ENCODE data around the gene GSG1L2. TPM values are rescaled to one million over a fixed set of nuclear protein-coding genes. Genes with fewer than 3 reads are reported as not detected.
"Not testable (repeated sequence)": the region's sequence is repeated elsewhere in the genome, so short reads cannot be mapped to it uniquely, and the experiment has no call there.

The GSG1L2 gene
- total and polyA plus RNA-seq, 2 donors (not counting 1 experiment from before 2014, with no cell fraction given), result not detected

DNA sequence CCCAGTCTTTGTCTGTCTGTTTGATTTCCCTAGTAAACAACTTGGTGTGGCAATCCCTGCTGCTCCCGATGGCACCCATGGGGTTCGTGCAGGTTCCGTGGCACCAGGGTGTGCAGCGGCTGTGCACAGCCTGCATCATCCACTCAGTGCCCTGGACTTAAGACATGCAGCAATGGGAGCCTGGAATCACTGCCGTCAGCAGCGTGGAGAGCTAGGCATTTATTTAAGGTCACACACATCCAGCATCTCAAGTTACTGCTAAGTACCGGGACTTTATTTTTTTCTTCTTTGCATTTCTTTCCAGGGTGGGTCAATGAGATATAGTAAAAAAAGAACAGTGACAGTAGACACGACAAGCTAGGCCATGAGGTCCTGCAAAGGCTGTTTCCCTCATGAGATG lies 33.3 kb downstream of the GSG1L2 start:
- CTCF ChIA-PET, result no interaction called here
- no peak for ATAC-seq (ENCODE audit: low read depth)
- 95% methylated on average over 7 of the region's 8 CpGs for WGBS (ENCODE audit: insufficient coverage)

DNA sequence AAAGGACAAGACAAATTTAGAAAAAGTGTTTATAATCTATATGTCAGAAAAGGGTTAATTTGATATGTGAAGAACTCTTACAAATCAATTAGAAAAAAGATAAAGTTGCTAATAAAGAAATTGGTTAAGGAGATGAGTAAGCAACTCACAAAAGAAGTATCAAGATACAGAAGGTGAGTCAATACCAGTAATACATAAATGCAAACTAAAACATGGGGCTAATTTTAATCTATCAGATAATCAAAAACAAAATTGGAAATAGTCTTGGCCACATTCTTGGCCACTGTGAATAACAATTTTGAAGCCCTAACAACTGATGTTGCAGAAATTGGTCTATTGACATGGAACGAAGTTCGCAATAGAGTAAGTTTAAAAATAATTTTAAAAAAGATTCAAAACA lies 37.3 kb downstream of the GSG1L2 start:
- no peaks in the 10 kb centered on the region for H3K79me2 ChIP-seq (ENCODE audit: control insufficient read depth, insufficient read depth, low read length)
- H2AFZ ChIP-seq (ENCODE audit: insufficient read depth, low read depth, low read length, poor library complexity, severe bottlenecking), result no peak overlapping the region
- H4K20me1 ChIP-seq (ENCODE audit: control insufficient read depth, insufficient read depth, low read length, poor library complexity, severe bottlenecking), result no peaks in the 10 kb centered on the region
- POLR2A ChIA-PET, result no interaction called here
- Mint-ChIP-seq H3K9me3 (ENCODE audit: insufficient read depth) (no peaks in the 10 kb centered on the region), H3K27me3 (peaks cover 23% of the 10 kb centered on the region), H3K27ac (no peak overlapping the region), H3K4me1 (no peaks in the 10 kb centered on the region), H3K4me3 (no peak overlapping the region)
- CTCF ChIA-PET, result no interaction called here
- TF ChIP-seq, protein P1, sequence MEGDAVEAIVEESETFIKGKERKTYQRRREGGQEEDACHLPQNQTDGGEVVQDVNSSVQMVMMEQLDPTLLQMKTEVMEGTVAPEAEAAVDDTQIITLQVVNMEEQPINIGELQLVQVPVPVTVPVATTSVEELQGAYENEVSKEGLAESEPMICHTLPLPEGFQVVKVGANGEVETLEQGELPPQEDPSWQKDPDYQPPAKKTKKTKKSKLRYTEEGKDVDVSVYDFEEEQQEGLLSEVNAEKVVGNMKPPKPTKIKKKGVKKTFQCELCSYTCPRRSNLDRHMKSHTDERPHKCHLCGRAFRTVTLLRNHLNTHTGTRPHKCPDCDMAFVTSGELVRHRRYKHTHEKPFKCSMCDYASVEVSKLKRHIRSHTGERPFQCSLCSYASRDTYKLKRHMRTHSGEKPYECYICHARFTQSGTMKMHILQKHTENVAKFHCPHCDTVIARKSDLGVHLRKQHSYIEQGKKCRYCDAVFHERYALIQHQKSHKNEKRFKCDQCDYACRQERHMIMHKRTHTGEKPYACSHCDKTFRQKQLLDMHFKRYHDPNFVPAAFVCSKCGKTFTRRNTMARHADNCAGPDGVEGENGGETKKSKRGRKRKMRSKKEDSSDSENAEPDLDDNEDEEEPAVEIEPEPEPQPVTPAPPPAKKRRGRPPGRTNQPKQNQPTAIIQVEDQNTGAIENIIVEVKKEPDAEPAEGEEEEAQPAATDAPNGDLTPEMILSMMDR (IDR thresholded peaks at IDR 0.05), result no peak
- no peak for TF ChIP-seq EZH2 (IDR thresholded peaks at IDR 0.05; ENCODE audit: borderline replicate concordance, insufficient read depth, low read depth, low read length, poor library complexity, severe bottlenecking)
- H3K4me3 ChIP-seq (ENCODE audit: control extremely low read depth in 1 of 5, extremely low read depth in 1 of 5, insufficient read depth in 1 of 5, low read depth in 2 of 5, low read length in 4 of 5), result no peak overlapping the region
- ATAC-seq (ENCODE audit: low read depth) (no peak), DNase-seq (no peak)
- no CpG with 5 or more reads among the region's 2 CpGs for WGBS (ENCODE audit: insufficient coverage)
- H3K27me3 ChIP-seq (replicated peaks in 1 of 4; ENCODE audit: control extremely low read depth in 1 of 4, control insufficient read depth in 3 of 4, insufficient read depth in 4 of 4, low read length in 3 of 4), result peaks cover 0 to 8% (median 0%) of the 10 kb centered on the region in 4 experiments
- no peaks in the 10 kb centered on the region for H3K4me1 ChIP-seq (ENCODE audit: control insufficient read depth in 2 of 2, insufficient read depth in 2 of 2, low read length in 2 of 2)
- H3K9ac ChIP-seq (ENCODE audit: low read length), result no peak overlapping the region
- H3K4me2 ChIP-seq (replicated peaks; ENCODE audit: low read depth, low read length, poor library complexity, severe bottlenecking), result no peak overlapping the region
- no peak overlapping the region for H3K27ac ChIP-seq (ENCODE audit: low read length in 2 of 2)
- intact Hi-C loops (cut with micrococcal nuclease), result no loop called here
- H3K9me3 ChIP-seq (ENCODE audit: control extremely low read depth in 1 of 3, control insufficient read depth in 2 of 3, insufficient read depth in 1 of 3, low read length in 2 of 3), result no peaks in the 10 kb centered on the region
- H3K36me3 ChIP-seq (replicated peaks in 1 of 2; ENCODE audit: control extremely low read depth in 1 of 2, control insufficient read depth in 1 of 2, extremely low read depth in 1 of 2, insufficient read depth in 2 of 2, low read length in 1 of 2), result no peaks in the 10 kb centered on the region

More for the DNA sequence above, 33.3 kb downstream of the GSG1L2 start:
- Histone ChIP-seq H3K4me3 (ENCODE audit: control extremely low read depth in 1 of 5, extremely low read depth in 1 of 5, insufficient read depth in 1 of 5, low read depth in 2 of 5, low read length in 4 of 5) (no peak overlapping the region), H3K4me2 (replicated peaks; ENCODE audit: low read depth, low read length, poor library complexity, severe bottlenecking) (no peak overlapping the region), H3K79me2 (ENCODE audit: control insufficient read depth, insufficient read depth, low read length) (no peaks in the 10 kb centered on the region), H3K9me3 (ENCODE audit: control extremely low read depth in 1 of 3, control insufficient read depth in 2 of 3, insufficient read depth in 1 of 3, low read length in 2 of 3) (no peaks in the 10 kb centered on the region), H3K27me3 (replicated peaks in 1 of 4; ENCODE audit: control extremely low read depth in 1 of 4, control insufficient read depth in 3 of 4, insufficient read depth in 4 of 4, low read length in 3 of 4) (no peaks in the 10 kb centered on the region), H3K27ac (ENCODE audit: low read length in 2 of 2) (no peak overlapping the region), H2AFZ (ENCODE audit: insufficient read depth, low read depth, low read length, poor library complexity, severe bottlenecking) (no peak overlapping the region), H4K20me1 (ENCODE audit: control insufficient read depth, insufficient read depth, low read length, poor library complexity, severe bottlenecking) (no peaks in the 10 kb centered on the region), H3K4me1 (ENCODE audit: control insufficient read depth in 2 of 2, insufficient read depth in 2 of 2, low read length in 2 of 2) (no peaks in the 10 kb centered on the region), H3K36me3 (replicated peaks in 1 of 2; ENCODE audit: control extremely low read depth in 1 of 2, control insufficient read depth in 1 of 2, extremely low read depth in 1 of 2, insufficient read depth in 2 of 2, low read length in 1 of 2) (no peaks in the 10 kb centered on the region), H3K9ac (ENCODE audit: low read length) (no peak overlapping the region)
- DNase-seq, result no peak
- Mint-ChIP-seq H3K9me3 (ENCODE audit: insufficient read depth) (no peaks in the 10 kb centered on the region), H3K27me3 (peaks cover 3% of the 10 kb centered on the region), H3K4me1 (no peaks in the 10 kb centered on the region), H3K27ac (no peak overlapping the region), H3K4me3 (no peak overlapping the region)
- intact Hi-C loops (cut with micrococcal nuclease), result no loop called here
- POLR2A ChIA-PET, result no interaction called here
- TF ChIP-seq, protein P1 (IDR thresholded peaks at IDR 0.05), result no peak
- no peak for TF ChIP-seq EZH2 (IDR thresholded peaks at IDR 0.05; ENCODE audit: borderline replicate concordance, insufficient read depth, low read depth, low read length, poor library complexity, severe bottlenecking)

DNA sequence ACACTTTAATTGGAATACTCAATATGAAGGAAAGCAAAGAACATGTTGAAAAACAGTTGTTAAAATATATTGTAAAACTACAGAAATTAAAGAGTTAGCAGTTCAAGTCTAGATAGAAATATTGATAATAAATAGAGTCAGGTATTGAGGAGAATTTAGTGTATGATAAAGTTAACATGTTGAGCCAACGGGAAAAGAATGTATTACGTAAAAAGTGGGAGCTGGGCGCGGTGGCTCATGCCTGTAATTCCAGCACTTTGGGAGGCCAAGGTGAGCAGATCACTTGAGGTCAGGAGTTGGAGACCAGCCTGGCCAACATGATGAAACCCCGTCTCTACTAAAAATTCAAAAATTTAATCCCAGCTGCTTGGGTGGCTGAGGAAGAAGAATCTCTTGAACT lies 38.4 kb downstream of the GSG1L2 start:
- CTCF ChIA-PET; H3K4me3 ChIP-seq (ENCODE audit: control extremely low read depth in 1 of 5, extremely low read depth in 1 of 5, insufficient read depth in 1 of 5, low read depth in 2 of 5, low read length in 4 of 5): not testable (repeated sequence)
- H3K27me3 Mint-ChIP-seq, result peaks cover 20% of the 10 kb centered on the region

More for the DNA sequence above, 38.4 kb downstream of the GSG1L2 start:
- 97% methylated on average over 4 of the region's 5 CpGs for whole genome bisulfite sequencing (ENCODE audit: insufficient coverage)
- H3K4me1 Mint-ChIP-seq; H3K4me2 ChIP-seq (replicated peaks; ENCODE audit: low read depth, low read length, poor library complexity, severe bottlenecking); H3K9ac ChIP-seq (ENCODE audit: low read length); H4K20me1 ChIP-seq (ENCODE audit: control insufficient read depth, insufficient read depth, low read length, poor library complexity, severe bottlenecking); POLR2A ChIA-PET; DNase-seq; ATAC-seq (ENCODE audit: low read depth); H3K79me2 ChIP-seq (ENCODE audit: control insufficient read depth, insufficient read depth, low read length); H3K9me3 Mint-ChIP-seq (ENCODE audit: insufficient read depth); H3K36me3 ChIP-seq (replicated peaks in 1 of 2; ENCODE audit: control extremely low read depth in 1 of 2, control insufficient read depth in 1 of 2, extremely low read depth in 1 of 2, insufficient read depth in 2 of 2, low read length in 1 of 2); H2AFZ ChIP-seq (ENCODE audit: insufficient read depth, low read depth, low read length, poor library complexity, severe bottlenecking); H3K4me1 ChIP-seq (ENCODE audit: control insufficient read depth in 2 of 2, insufficient read depth in 2 of 2, low read length in 2 of 2); intact Hi-C loops (cut with micrococcal nuclease); H3K27ac Mint-ChIP-seq; H3K4me3 Mint-ChIP-seq; H3K27ac ChIP-seq (ENCODE audit: low read length in 2 of 2); H3K9me3 ChIP-seq (ENCODE audit: control extremely low read depth in 1 of 3, control insufficient read depth in 2 of 3, insufficient read depth in 1 of 3, low read length in 2 of 3): not testable (repeated sequence)
- H3K27me3 ChIP-seq (replicated peaks in 1 of 4; ENCODE audit: control extremely low read depth in 1 of 4, control insufficient read depth in 3 of 4, insufficient read depth in 4 of 4, low read length in 3 of 4), result peaks cover 0 to 11% (median 0%) of the 10 kb centered on the region in 4 experiments
